DOHH2 (cell line): Measurements from ENCODE around the gene CCDC120.

ENCODE experiments used
- H3F3A ChIP-seq: fragments of 200-600 bp; sonication (generic), shearing (Covaris generic); 2 replicates; pipeline ENCODE4 v1.6.0; 2016; ENCODE audit warnings: antibody characterized with exemption, mild to moderate bottlenecking; ENCODE audit not compliant: control insufficient read depth, insufficient read depth
- H3K27ac ChIP-seq: fragments of 200-600 bp; sonication (generic); 2 replicates; pipeline ENCODE4 v1.5.1; 2014; ENCODE audit warnings: low read depth, mild to moderate bottlenecking, low read length, moderate library complexity
- H3K27me3 ChIP-seq: fragments of 200-600 bp; sonication (generic); 2 replicates; pipeline ENCODE4 v1.6.1; 2014; ENCODE audit warnings: mild to moderate bottlenecking, low read length, mixed read lengths; ENCODE audit not compliant: control insufficient read depth
- H3K36me3 ChIP-seq: fragments of 200-600 bp; sonication (generic); 2 replicates; pipeline ENCODE4 v1.6.1; 2014; ENCODE audit warnings: mild to moderate bottlenecking, low read length, moderate library complexity, mixed read lengths; ENCODE audit not compliant: control insufficient read depth
- H3K4me1 ChIP-seq: fragments of 200-600 bp; sonication (generic); 2 replicates; pipeline ENCODE4 v1.6.1; 2014; ENCODE audit warnings: mild to moderate bottlenecking, low read length, mixed read lengths; ENCODE audit not compliant: control insufficient read depth
- H3K4me2 ChIP-seq: fragments of 200-600 bp; sonication (generic); 2 replicates; pipeline ENCODE4 v1.6.0; 2014; ENCODE audit warnings: mild to moderate bottlenecking, low read length, moderate library complexity
- H3K4me3 ChIP-seq: fragments of 200-600 bp; sonication (generic); 2 replicates; pipeline ENCODE4 v1.5.1; 2014; ENCODE audit warnings: mild to moderate bottlenecking, low read length, mixed read lengths
- H3K79me2 ChIP-seq: fragments of 200-600 bp; sonication (generic); 2 replicates; pipeline ENCODE4 v1.6.1; 2014; ENCODE audit warnings: mild to moderate bottlenecking, low read length, mixed read lengths; ENCODE audit not compliant: control insufficient read depth
- H3K9me2 ChIP-seq: fragments of 200-600 bp; sonication (generic); replicated peaks from 2 replicates; pipeline ENCODE4 v1.6.1; 2014; ENCODE audit warnings: mild to moderate bottlenecking, low read length, mixed read lengths; ENCODE audit not compliant: control insufficient read depth
- H3K9me3 ChIP-seq: fragments of 200-600 bp; sonication (generic); 2 replicates; pipeline ENCODE4 v1.6.1; 2014; ENCODE audit warnings: antibody characterized with exemption, low read length, mixed read lengths; ENCODE audit not compliant: control insufficient read depth, insufficient read depth
- H4K20me1 ChIP-seq: fragments of 200-600 bp; sonication (generic); 2 replicates; pipeline ENCODE4 v1.6.0; 2014; ENCODE audit warnings: low read depth, mild to moderate bottlenecking, antibody characterized with exemption, low read length, moderate library complexity; ENCODE audit not compliant: control insufficient read depth, insufficient read depth
- EZH2phosphoT487 ChIP-seq: fragments of 200-600 bp; sonication (generic); IDR thresholded peaks from 2 replicates; pipeline ENCODE4 v1.6.1; 2017; ENCODE audit warnings: borderline replicate concordance, mild to moderate bottlenecking, antibody characterized with exemption, low read length, moderate library complexity, mixed read lengths
- TF ChIP-seq, protein P1 (sequence below): fragments of 200-600 bp; sonication (generic); IDR thresholded peaks from one replicate; pipeline ENCODE4 v1.5.1; 2014; ENCODE audit warnings: antibody characterized with exemption, mild to moderate bottlenecking, low read depth, low read length; ENCODE audit not compliant: poor library complexity, severe bottlenecking

The CCDC120 gene

DNA sequence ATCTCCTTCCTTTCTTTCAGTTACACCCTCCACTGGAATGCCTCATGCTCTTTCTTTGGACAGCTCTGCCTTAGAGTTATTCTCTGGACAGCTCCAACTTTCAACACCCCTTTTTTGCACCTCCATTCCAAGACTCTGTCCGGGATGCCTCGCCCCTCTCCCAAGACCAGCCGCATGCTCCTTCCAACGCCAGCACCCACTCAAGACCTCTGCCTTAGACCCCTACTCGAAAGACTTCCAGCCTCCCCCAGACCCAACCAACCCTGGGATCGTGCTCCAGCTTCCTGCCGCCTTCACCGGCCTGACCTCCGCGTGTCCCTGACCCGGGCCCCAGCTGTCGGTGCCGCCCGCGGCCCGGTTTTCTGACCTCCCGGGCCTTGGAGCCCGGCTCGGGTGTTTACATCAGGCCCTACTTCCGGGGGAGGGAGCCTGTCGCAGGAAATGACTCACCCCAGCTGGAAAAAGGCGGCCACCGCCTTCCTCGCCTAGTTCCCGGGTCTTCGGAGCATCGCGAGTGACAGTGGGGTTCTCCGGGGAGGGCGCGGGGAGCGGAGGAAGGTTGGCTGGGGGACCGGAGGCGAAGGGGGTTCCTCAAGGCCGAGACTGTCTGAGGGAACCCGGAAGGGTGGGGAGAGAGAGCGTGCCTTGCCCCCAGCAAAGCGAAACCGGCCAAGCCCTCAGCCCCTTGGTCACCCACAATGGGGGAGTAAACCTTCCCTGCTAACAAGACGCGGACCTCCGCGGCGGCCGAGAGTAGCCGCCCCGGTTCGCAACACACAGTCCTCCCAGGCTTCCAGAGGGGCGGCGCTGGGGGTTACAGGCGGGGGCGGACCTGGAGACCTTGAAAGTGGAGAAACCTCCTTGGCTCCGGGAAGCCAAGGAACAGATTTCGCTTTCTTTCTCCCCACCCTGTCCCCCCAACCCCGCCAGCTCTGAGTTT lies 21.0 kb downstream of the CCDC120 start, which contains the start of gene WDR45:
TSS of gene WDR45 (minus strand) at position 399 of the 940 bp plus-strand sequence. CDS start 1,792 bp downstream, outside the sequence.
- Histone ChIP-seq H3K9me3 (no peaks in the 10 kb centered on the region), H3K36me3 (no peaks in the 10 kb centered on the region), H3K27me3 (no peaks in the 10 kb centered on the region), H3F3A (no peaks in the 10 kb centered on the region), H3K4me2 (peak within 1 kb of the TSS; percentile 78), H4K20me1 (no peaks in the 10 kb centered on the region), H3K9me2 (no peaks in the 10 kb centered on the region), H3K4me1 (peaks cover 6% of the 10 kb centered on the region), H3K79me2 (no peaks in the 10 kb centered on the region), H3K27ac (peak within 1 kb of the TSS; percentile 16; the same call in 1 of the 2 replicates), H3K4me3 (peak within 1 kb of the TSS; percentile 80)
- TF ChIP-seq, protein P1, sequence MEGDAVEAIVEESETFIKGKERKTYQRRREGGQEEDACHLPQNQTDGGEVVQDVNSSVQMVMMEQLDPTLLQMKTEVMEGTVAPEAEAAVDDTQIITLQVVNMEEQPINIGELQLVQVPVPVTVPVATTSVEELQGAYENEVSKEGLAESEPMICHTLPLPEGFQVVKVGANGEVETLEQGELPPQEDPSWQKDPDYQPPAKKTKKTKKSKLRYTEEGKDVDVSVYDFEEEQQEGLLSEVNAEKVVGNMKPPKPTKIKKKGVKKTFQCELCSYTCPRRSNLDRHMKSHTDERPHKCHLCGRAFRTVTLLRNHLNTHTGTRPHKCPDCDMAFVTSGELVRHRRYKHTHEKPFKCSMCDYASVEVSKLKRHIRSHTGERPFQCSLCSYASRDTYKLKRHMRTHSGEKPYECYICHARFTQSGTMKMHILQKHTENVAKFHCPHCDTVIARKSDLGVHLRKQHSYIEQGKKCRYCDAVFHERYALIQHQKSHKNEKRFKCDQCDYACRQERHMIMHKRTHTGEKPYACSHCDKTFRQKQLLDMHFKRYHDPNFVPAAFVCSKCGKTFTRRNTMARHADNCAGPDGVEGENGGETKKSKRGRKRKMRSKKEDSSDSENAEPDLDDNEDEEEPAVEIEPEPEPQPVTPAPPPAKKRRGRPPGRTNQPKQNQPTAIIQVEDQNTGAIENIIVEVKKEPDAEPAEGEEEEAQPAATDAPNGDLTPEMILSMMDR, result no peak
- TF ChIP-seq EZH2phosphoT487, result no peak

DNA sequence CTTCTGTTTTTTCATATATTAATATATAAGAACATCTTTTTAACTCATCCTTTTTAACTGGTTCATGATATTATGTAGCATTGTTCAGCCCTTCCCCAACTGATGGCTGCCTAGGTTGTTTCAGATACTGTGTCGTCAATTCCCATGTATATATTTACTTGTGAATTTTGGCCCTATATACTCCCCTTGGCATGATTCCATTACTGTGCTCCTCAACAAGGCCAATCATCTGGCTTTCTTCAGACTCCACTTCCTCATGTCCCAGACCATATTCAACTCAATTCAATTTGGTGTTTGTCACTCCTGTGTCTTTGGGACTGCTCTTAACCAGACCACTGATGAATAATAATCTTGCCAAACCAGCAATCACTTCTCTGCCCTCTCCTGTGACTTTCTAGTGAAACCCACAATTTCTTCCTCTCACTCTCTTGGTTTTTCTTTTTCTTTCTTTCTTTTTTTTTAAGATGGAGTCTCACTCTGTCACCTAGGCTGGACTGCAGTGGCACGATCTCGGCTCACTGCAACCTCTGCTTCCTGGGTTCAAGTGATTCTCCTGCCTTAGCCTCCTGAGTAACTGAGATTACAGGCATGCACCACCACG lies 23.6 kb downstream of the CCDC120 start:
- Histone ChIP-seq H3K9me3 (no peaks in the 10 kb centered on the region), H3F3A (no peaks in the 10 kb centered on the region), H3K27ac (no peak overlapping the region), H3K36me3 (no peaks in the 10 kb centered on the region), H3K79me2 (no peaks in the 10 kb centered on the region), H3K4me3 (no peak overlapping the region), H3K27me3 (no peaks in the 10 kb centered on the region), H3K4me1 (peaks cover 6% of the 10 kb centered on the region), H3K4me2 (no peak overlapping the region), H3K9me2 (no peaks in the 10 kb centered on the region), H4K20me1 (no peaks in the 10 kb centered on the region)
- TF ChIP-seq EZH2phosphoT487, result no peak
- TF ChIP-seq, protein P1, result no peak

DNA sequence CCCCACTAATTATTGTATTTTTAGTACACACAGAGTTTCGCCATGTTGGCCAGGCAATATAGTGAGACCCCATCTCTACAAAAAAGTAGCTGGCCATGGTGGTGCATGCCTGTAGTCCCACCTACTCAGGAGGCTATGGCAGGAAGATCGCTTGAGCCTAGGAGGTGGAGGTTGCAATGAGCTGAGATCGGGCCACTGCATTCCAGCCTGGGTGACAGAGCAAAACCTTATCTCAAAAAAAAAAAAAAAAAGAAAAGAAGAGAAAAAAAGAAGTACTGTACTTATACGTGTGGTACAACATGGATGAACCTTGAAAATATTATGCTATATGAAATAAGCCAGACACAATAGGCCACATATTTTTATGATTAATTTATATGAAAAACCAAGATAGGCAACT lies 30.8 kb downstream of the CCDC120 start:
- H3K36me3 ChIP-seq, result no peaks in the 10 kb centered on the region
- no peaks in the 10 kb centered on the region for H3K9me2 ChIP-seq
- TF ChIP-seq, protein P1, result no peak
- no peak for TF ChIP-seq EZH2phosphoT487
- H3K4me1 ChIP-seq, result no peaks in the 10 kb centered on the region
- H3K27ac ChIP-seq, result no peak overlapping the region
- no peaks in the 10 kb centered on the region for H3K79me2 ChIP-seq
- no peaks in the 10 kb centered on the region for H3K27me3 ChIP-seq
- H3F3A ChIP-seq, result no peaks in the 10 kb centered on the region
- no peak overlapping the region for H3K4me2 ChIP-seq
- no peaks in the 10 kb centered on the region for H4K20me1 ChIP-seq
- no peaks in the 10 kb centered on the region for H3K9me3 ChIP-seq
- no peak overlapping the region for H3K4me3 ChIP-seq
